ENCODE results near the gene SIM2. TPM values are rescaled to one million over a fixed set of nuclear protein-coding genes. Genes with fewer than 3 reads are reported as not detected.
A peak's percentile ranks its signal among the peaks of the same experiment; 100 is the strongest.

SIM2 gene
- polyA plus RNA-seq, 6 donors from 2014 or later = 0.05 to 0.08 TPM; not detected in 4

GRCh38 chr21:36730291-36731281 is 31.7 kb downstream of the SIM2 start:
- no peak overlapping the region for H3K4me3 Mint-ChIP-seq
- H3K9me3 Mint-ChIP-seq = peaks cover 0 to 4% (median 2%) of the 10 kb centered on the region in 7 donors
- H3K27me3 Mint-ChIP-seq = peaks cover 5 to 37% (median 21%) of the 10 kb centered on the region in 3 donors
- H3K27ac Mint-ChIP-seq = no peak overlapping the region
- DNase-seq (no peak), ATAC-seq (ENCODE audit: low read depth in 2 of 2) (no peak)
- H3K4me1 Mint-ChIP-seq = no peaks in the 10 kb centered on the region
- peaks cover 0 to 6% of the 10 kb centered on the region in 2 donors for H3K36me3 Mint-ChIP-seq

DNA sequence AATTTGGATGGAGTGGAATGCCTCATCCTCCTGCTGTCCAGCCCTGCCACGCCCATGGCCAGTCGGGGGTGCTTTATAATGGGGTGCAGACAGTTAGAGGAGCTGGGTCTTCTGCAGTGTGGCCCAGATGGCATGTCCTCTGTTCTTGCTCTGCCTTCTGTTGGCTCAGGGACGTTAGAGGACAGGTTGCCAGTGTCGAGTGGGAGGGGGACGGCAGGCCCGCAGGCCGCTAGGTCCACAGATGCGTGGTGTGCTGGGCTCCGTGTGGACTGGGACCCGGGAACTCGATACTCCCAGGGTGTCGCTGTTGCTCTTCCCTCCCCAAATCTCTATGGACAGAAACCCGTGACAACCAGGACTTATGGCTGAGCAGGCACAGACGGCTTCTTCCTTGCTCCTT is 33.3 kb downstream of the SIM2 start:
- peaks cover 0 to 4% (median 2%) of the 10 kb centered on the region in 7 donors for H3K9me3 Mint-ChIP-seq
- peaks cover 5 to 47% (median 35%) of the 10 kb centered on the region in 3 donors for H3K27me3 Mint-ChIP-seq
- ATAC-seq (ENCODE audit: low read depth in 2 of 2) (no peak), DNase-seq (no peak)
- no peak overlapping the region for H3K27ac Mint-ChIP-seq
- no peaks in the 10 kb centered on the region for H3K4me1 Mint-ChIP-seq
- no peak overlapping the region for H3K4me3 Mint-ChIP-seq
- peaks cover 0 to 7% of the 10 kb centered on the region in 2 donors for H3K36me3 Mint-ChIP-seq

DNA sequence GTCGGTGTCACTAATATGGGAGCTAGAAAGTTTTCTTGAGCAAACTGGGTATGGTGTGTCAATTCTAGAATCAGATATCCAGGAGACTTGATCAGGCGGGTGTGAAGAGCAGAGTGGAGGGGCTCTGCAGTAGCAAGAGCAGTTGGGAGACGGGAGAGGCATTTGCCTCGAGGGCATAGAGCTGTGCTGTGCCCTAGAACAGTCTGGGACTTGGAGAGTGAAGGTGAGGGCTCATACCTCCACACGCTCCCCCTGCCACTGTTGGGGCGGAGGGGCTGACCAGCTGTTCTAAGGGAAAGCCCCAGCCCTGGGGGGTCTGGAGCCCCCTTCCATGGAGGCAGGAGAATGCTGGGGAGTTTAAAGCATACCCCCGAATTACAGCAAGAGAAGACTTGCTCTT is 33.8 kb downstream of the SIM2 start:
- no peak overlapping the region for H3K4me3 Mint-ChIP-seq
- H3K27me3 Mint-ChIP-seq = peaks cover 5 to 47% (median 35%) of the 10 kb centered on the region in 3 donors
- no peak overlapping the region for H3K27ac Mint-ChIP-seq
- H3K36me3 Mint-ChIP-seq = peaks cover 0 to 7% of the 10 kb centered on the region in 2 donors
- peaks cover 0 to 4% (median 2%) of the 10 kb centered on the region in 7 donors for H3K9me3 Mint-ChIP-seq
- H3K4me1 Mint-ChIP-seq = no peaks in the 10 kb centered on the region
- DNase-seq = no peak
- no peak for ATAC-seq (ENCODE audit: low read depth in 2 of 2)

GRCh38 chr21:36733857-36734256 is 34.9 kb downstream of the SIM2 start:
- Mint-ChIP-seq H3K27me3 (peaks cover 9 to 56% (median 35%) of the 10 kb centered on the region in 3 donors), H3K4me3 (no peak overlapping the region), H3K27ac (no peak overlapping the region), H3K9me3 (peaks cover 0 to 4% (median 2%) of the 10 kb centered on the region in 7 donors), H3K36me3 (peaks cover under 1 to 7% of the 10 kb centered on the region in 2 donors), H3K4me1 (no peaks in the 10 kb centered on the region)
- no peak for DNase-seq
- ATAC-seq (ENCODE audit: low read depth in 2 of 2) = no peak

GRCh38 chr21:36734367-36735200 is 35.7 kb downstream of the SIM2 start:
- no peak for DNase-seq
- no peaks in the 10 kb centered on the region for H3K4me1 Mint-ChIP-seq
- peaks cover 16 to 61% (median 31%) of the 10 kb centered on the region in 3 donors for H3K27me3 Mint-ChIP-seq
- H3K4me3 Mint-ChIP-seq = no peak overlapping the region
- peaks cover 0 to 4% (median 2%) of the 10 kb centered on the region in 7 donors for H3K9me3 Mint-ChIP-seq
- H3K36me3 Mint-ChIP-seq = peaks cover 3 to 7% of the 10 kb centered on the region in 2 donors
- H3K27ac Mint-ChIP-seq = peak overlapping the region in 1 of 6 donors; percentile 67
- no peak for ATAC-seq (ENCODE audit: low read depth in 2 of 2)

DNA sequence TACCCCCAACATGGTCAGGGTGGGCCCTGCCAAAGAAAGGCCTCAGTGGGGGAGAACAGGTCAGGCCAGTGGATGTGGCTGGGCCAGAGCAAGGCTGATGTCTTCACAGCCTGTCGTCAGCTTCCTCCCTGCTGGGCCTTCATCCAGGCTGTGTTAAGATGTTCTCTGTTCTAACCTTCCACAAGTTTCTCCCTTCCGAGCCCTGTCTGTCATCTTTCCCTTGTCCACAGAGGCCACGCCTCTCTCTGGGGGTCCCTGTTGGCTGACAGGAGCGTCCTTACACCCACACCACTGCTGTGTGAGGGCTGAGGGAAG is 36.2 kb downstream of the SIM2 start:
- no peak for ATAC-seq (ENCODE audit: low read depth in 2 of 2)

DNA sequence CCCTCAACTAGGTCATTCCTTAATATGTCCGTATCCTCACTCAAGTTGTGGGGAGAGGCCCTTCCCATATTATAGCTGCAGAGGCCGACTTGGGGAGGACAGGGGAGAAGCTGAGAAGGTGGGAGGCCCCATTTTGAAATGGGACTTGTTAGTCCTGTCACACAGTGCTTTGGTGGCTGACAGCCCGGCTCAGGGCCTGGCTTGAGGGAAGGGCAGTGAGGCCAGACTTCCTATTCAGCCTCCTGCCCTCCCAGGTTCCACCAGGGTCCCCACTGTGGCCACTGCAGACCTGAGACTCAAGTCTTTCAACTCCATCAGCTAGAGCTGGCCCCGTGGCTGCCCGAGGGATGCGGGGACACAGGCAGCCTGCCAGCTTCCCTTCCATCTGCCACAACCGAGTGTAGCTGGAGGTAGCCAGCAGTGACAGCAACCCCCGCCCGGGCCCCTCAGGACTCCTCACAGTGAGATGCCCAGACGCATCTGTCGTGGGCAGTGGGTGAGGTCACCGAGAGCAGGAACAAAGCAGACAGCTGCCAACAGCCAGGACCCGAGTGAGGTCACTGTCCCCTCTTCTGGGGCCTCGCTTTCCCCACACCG is 36.9 kb downstream of the SIM2 start:
- DNase-seq (no peak), ATAC-seq (ENCODE audit: low read depth in 2 of 2) (no peak)
- Mint-ChIP-seq H3K4me1 (no peaks in the 10 kb centered on the region), H3K36me3 (peaks cover 3 to 7% of the 10 kb centered on the region in 2 donors), H3K9me3 (peaks cover 0 to 4% (median 2%) of the 10 kb centered on the region in 7 donors), H3K27ac (no peak overlapping the region), H3K27me3 (peaks cover 17 to 61% (median 27%) of the 10 kb centered on the region in 3 donors), H3K4me3 (no peak overlapping the region)

More for the DNA sequence above, 36.2 kb downstream of the SIM2 start:
- H3K4me3 Mint-ChIP-seq = peak overlapping the region in 1 of 8 donors; percentile 16
- peaks cover 0 to 4% (median 2%) of the 10 kb centered on the region in 7 donors for H3K9me3 Mint-ChIP-seq
- peaks cover 3 to 7% of the 10 kb centered on the region in 2 donors for H3K36me3 Mint-ChIP-seq
- DNase-seq = no peak
- peaks cover 17 to 61% (median 27%) of the 10 kb centered on the region in 3 donors for H3K27me3 Mint-ChIP-seq
- no peaks in the 10 kb centered on the region for H3K4me1 Mint-ChIP-seq
- no peak overlapping the region for H3K27ac Mint-ChIP-seq

- H3K27ac Mint-ChIP-seq = no peak overlapping the region
- DNase-seq = no peak
- H3K4me3 Mint-ChIP-seq = no peak overlapping the region
- H3K9me3 Mint-ChIP-seq = peaks cover 0 to 4% (median 2%) of the 10 kb centered on the region in 7 donors
- no peak for ATAC-seq (ENCODE audit: low read depth in 2 of 2)
- H3K27me3 Mint-ChIP-seq = peaks cover 24 to 72% (median 44%) of the 10 kb centered on the region in 3 donors
- H3K36me3 Mint-ChIP-seq = peaks cover 3 to 7% of the 10 kb centered on the region in 2 donors
- no peaks in the 10 kb centered on the region for H3K4me1 Mint-ChIP-seq
Observed at GRCh38 chr21:36738489-36739126, 39.7 kb downstream of the SIM2 start.

GRCh38 chr21:36741506-36741905 is 42.6 kb downstream of the SIM2 start:
- Mint-ChIP-seq H3K9me3 (peaks cover 0 to 2% (median 0%) of the 10 kb centered on the region in 7 donors), H3K27ac (no peak overlapping the region), H3K36me3 (peaks cover under 1 to 3% of the 10 kb centered on the region in 2 donors), H3K4me3 (no peak overlapping the region), H3K27me3 (peaks cover 37 to 81% (median 53%) of the 10 kb centered on the region in 3 donors), H3K4me1 (peaks cover 0 to under 1% (median 0%) of the 10 kb centered on the region in 3 donors)
- DNase-seq (no peak), ATAC-seq (ENCODE audit: low read depth in 2 of 2) (no peak)

DNA sequence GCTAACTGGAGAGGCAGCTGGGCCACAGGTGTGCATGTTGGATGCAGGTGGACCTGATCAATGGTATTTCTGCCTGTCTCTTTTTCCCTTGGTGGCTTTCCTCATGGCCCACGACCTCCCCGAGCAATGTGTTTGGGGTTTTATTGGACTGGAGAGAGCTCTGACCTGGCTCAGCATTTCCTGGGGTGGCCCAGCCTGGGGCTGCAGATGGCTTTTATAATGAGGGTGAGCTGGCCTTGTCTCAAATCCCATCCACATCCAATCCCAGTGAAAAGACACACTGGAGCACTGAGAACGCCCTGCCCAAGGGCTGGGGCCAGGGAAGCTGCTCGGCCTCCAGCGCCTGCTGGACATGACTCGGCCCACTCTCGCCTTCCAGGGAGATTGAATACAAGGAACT is 44.1 kb downstream of the SIM2 start:
- ATAC-seq (ENCODE audit: low read depth in 2 of 2) (no peak), DNase-seq (no peak)
- peaks cover 3 to 7% of the 10 kb centered on the region in 2 donors for H3K36me3 Mint-ChIP-seq
- H3K4me3 Mint-ChIP-seq = no peak overlapping the region
- H3K9me3 Mint-ChIP-seq = no peaks in the 10 kb centered on the region
- H3K27ac Mint-ChIP-seq = no peak overlapping the region
- H3K4me1 Mint-ChIP-seq = peaks cover 0 to 7% (median 5%) of the 10 kb centered on the region in 3 donors
- H3K27me3 Mint-ChIP-seq = peaks cover 44 to 78% (median 54%) of the 10 kb centered on the region in 3 donors

DNA sequence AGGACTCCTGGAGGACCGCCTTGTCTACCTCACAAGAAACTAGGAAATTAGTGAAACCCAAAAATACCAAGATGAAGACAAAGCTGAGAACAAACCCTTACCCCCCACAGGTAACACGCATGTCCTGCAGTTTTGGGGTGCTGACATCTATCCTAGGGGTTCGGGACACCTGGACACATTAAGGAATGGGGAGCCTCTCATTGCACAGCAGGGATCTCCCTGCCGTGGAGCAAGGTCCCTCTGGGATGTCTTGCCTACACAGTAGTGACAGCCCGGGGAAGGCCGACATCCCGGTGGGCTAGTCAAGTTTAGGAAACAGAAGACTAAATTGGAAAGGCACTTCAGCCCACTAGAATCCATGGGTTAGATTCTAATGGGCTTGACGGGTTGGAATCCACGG is 44.5 kb downstream of the SIM2 start:
- H3K9me3 Mint-ChIP-seq = no peaks in the 10 kb centered on the region
- H3K4me1 Mint-ChIP-seq = peaks cover 0 to 10% (median 5%) of the 10 kb centered on the region in 3 donors
- ATAC-seq (ENCODE audit: low read depth in 2 of 2) (no peak), DNase-seq (no peak)
- H3K27me3 Mint-ChIP-seq = peaks cover 47 to 77% (median 58%) of the 10 kb centered on the region in 3 donors
- H3K36me3 Mint-ChIP-seq = peaks cover 3 to 7% of the 10 kb centered on the region in 2 donors
- H3K27ac Mint-ChIP-seq = no peak overlapping the region
- H3K4me3 Mint-ChIP-seq = no peak overlapping the region

- ATAC-seq (ENCODE audit: low read depth in 2 of 2) (no peak), DNase-seq (no peak)
- no peak overlapping the region for H3K27ac Mint-ChIP-seq
- peaks cover 0 to 7% of the 10 kb centered on the region in 2 donors for H3K36me3 Mint-ChIP-seq
- peaks cover 0 to 12% (median 5%) of the 10 kb centered on the region in 3 donors for H3K4me1 Mint-ChIP-seq
- no peaks in the 10 kb centered on the region for H3K9me3 Mint-ChIP-seq
- H3K4me3 Mint-ChIP-seq = peak overlapping the region in 1 of 8 donors; percentile 31
- H3K27me3 Mint-ChIP-seq = peaks cover 44 to 77% (median 65%) of the 10 kb centered on the region in 3 donors
Observed at GRCh38 chr21:36744190-36744559, 45.3 kb downstream of the SIM2 start.

All from naive B cell (primary cell).